Left cardiac atrium (tissue), 4 donors: ENCODE measurements around the gene PLXNA2. TPM values are rescaled to one million over a fixed set of nuclear protein-coding genes. Genes with fewer than 3 reads are reported as not detected.
A peak's percentile ranks its signal among the peaks of the same experiment; 100 is the strongest.

Experiments
- ATAC-seq, 2 donors: fragments of 200-7000 bp; cut with Tn5 transposase; one replicate each; pipeline ENCODE4 v1.9.1; 2020; ENCODE audit warnings: mild to moderate bottlenecking in 2 of 2, moderate library complexity in 2 of 2
- DNase-seq: peaks from one replicate; pipeline ENCODE4 v3.0.0-alpha.2; 2020
- intact Hi-C, 2 donors: fragments of 100-400 bp; cut with DNase I; formaldehyde crosslinking; loops; one replicate each; pipeline versions ENCODE4 v1.14.1 to v1.15.1; 2022 to 2023
- total RNA-seq, 2 donors: library from RNA; stranded (reverse); fragmentation: NEBNext Ultra II Directional; extraction: Animal tissue kit (Norgen Biotek cat#: 25700); gene quantifications; one replicate each; pipeline ENCODE4 v1.2.1, GENCODE V29; 2021
- donor health status: DM: no; HTN: yes; CAD: no.
- donor health status: DM: no; HTN: yes; CAD: no; lungs with severe emphysema.
- donor health status: DM: yes; HTN: yes; CAD: no.
- donor health status: Dilated cardiomyopathy.

The PLXNA2 gene
- total RNA-seq, 2 donors from 2014 or later, result 13.3 to 43.4 TPM

GRCh38 chr1:208118841-208119606, 125.2 kb downstream of the PLXNA2 start:
- intact Hi-C loops, result no loop called here
- ATAC-seq (no peak), DNase-seq (no peak)

- intact Hi-C loops, result no loop called here
- DNase-seq (no peak), ATAC-seq (peak in 1 of 2 donors; percentile 67)
Observed at GRCh38 chr1:208118306-208118705, 125.9 kb downstream of the PLXNA2 start.

- DNase-seq (no peak), ATAC-seq (no peak)
- intact Hi-C loops, result no loop called here
Observed at GRCh38 chr1:208117826-208118225, 126.4 kb downstream of the PLXNA2 start.

GRCh38 chr1:208117409-208117808, 126.8 kb downstream of the PLXNA2 start:
- peak in 1 of 2 donors; percentile 23 for ATAC-seq
- intact Hi-C loops, result no loop called here

GRCh38 chr1:208115924-208116640, 128.1 kb downstream of the PLXNA2 start:
- ATAC-seq (no peak), DNase-seq (no peak)
- intact Hi-C loops, result no loop called here

More at GRCh38 chr1:208117409-208117808, 126.8 kb downstream of the PLXNA2 start:
- DNase-seq, result no peak

- DNase-seq (no peak), ATAC-seq (no peak)
- intact Hi-C loops, result no loop called here
Observed at GRCh38 chr1:208113011-208113410, 131.2 kb downstream of the PLXNA2 start.

- DNase-seq, result no peak
- no peak for ATAC-seq
- intact Hi-C loops, result no loop called here
Observed at GRCh38 chr1:208112401-208112800, 131.8 kb downstream of the PLXNA2 start.

GRCh38 chr1:208111646-208112190, 132.5 kb downstream of the PLXNA2 start:
- DNase-seq, result no peak
- no peak for ATAC-seq
- intact Hi-C loops, result no loop called here

- DNase-seq, result no peak
- intact Hi-C loops, result no loop called here
- ATAC-seq, result no peak
Observed at GRCh38 chr1:208110296-208110695, 133.9 kb downstream of the PLXNA2 start.

GRCh38 chr1:208108646-208109330, 135.4 kb downstream of the PLXNA2 start:
- intact Hi-C loops, result no loop called here
- ATAC-seq, result no peak
- DNase-seq, result no peak

- peak in 1 of 2 donors; percentile 76 for ATAC-seq
- no peak for DNase-seq
- intact Hi-C loops, result no loop called here
Observed at GRCh38 chr1:208108213-208108608, 136.0 kb downstream of the PLXNA2 start.

- DNase-seq (peak; percentile 65), ATAC-seq (peak; percentile 51 to 91)
- intact Hi-C loops, result no loop called here
Observed at GRCh38 chr1:208107425-208108212, 136.6 kb downstream of the PLXNA2 start.

- no peak for DNase-seq
- no peak for ATAC-seq
- intact Hi-C loops, result no loop called here
Observed at GRCh38 chr1:208106218-208106617, 138.0 kb downstream of the PLXNA2 start.

GRCh38 chr1:208105756-208106155, 138.4 kb downstream of the PLXNA2 start:
- DNase-seq (no peak), ATAC-seq (no peak)
- intact Hi-C loops, result no loop called here

GRCh38 chr1:208103597-208104513, 140.3 kb downstream of the PLXNA2 start:
- ATAC-seq, result no peak
- intact Hi-C loops, result no loop called here
- no peak for DNase-seq

- DNase-seq (peak; percentile 64), ATAC-seq (peak; percentile 56 to 77)
- intact Hi-C loops, result no loop called here
Observed at GRCh38 chr1:208101661-208102431, 142.3 kb downstream of the PLXNA2 start.

GRCh38 chr1:208100906-208101305, 143.3 kb downstream of the PLXNA2 start:
- intact Hi-C loops, result no loop called here
- peak in 1 of 2 donors; percentile 79 for ATAC-seq
- DNase-seq, result no peak
